Stimulated activated CD4-positive, alpha-beta T cell treated with anti-CD3 and anti-CD28 coated beads, Interleukin-1b, Interleukin-23, amount 100 ng/mL, for 4 hours (primary cell): ENCODE data around the gene PLCL1.

Experiments used
- DNase-seq, 2 donors: peaks; one replicate each; pipeline ENCODE4 v3.0.0-alpha.2; 2020; ENCODE audit warnings: low read depth in 2 of 2

PLCL1 gene

GRCh38 chr2:197857476-197858107, 53.2 kb downstream of the PLCL1 start:
- no peak for DNase-seq

- DNase-seq, result no peak
Observed at GRCh38 chr2:197858607-197859140, 54.3 kb downstream of the PLCL1 start.

- no peak for DNase-seq
Observed at GRCh38 chr2:197862246-197862955, 58.0 kb downstream of the PLCL1 start.

GRCh38 chr2:197863744-197864143, 59.4 kb downstream of the PLCL1 start:
- DNase-seq, result no peak

GRCh38 chr2:197866455-197866854, 62.1 kb downstream of the PLCL1 start:
- DNase-seq, result no peak

GRCh38 chr2:197867033-197867432, 62.6 kb downstream of the PLCL1 start:
- DNase-seq, result no peak

- no peak for DNase-seq
Observed at GRCh38 chr2:197867624-197868023, 63.2 kb downstream of the PLCL1 start.

GRCh38 chr2:197868206-197868605, 63.8 kb downstream of the PLCL1 start:
- no peak for DNase-seq

GRCh38 chr2:197869041-197869440, 64.6 kb downstream of the PLCL1 start:
- DNase-seq, result no peak

GRCh38 chr2:197869501-197870111, 65.2 kb downstream of the PLCL1 start:
- DNase-seq, result no peak

- no peak for DNase-seq
Observed at GRCh38 chr2:197870137-197870536, 65.7 kb downstream of the PLCL1 start.

- DNase-seq, result no peak
Observed at GRCh38 chr2:197871780-197872456, 67.5 kb downstream of the PLCL1 start.

GRCh38 chr2:197873293-197873701, 68.9 kb downstream of the PLCL1 start:
- no peak for DNase-seq

GRCh38 chr2:197875763-197876162, 71.4 kb downstream of the PLCL1 start:
- DNase-seq, result no peak

- no peak for DNase-seq
Observed at GRCh38 chr2:197876524-197876923, 72.1 kb downstream of the PLCL1 start.

- no peak for DNase-seq
Observed at GRCh38 chr2:197877038-197877437, 72.6 kb downstream of the PLCL1 start.

GRCh38 chr2:197878792-197879191, 74.4 kb downstream of the PLCL1 start:
- no peak for DNase-seq

GRCh38 chr2:197879812-197880408, 75.5 kb downstream of the PLCL1 start:
- DNase-seq, result no peak

GRCh38 chr2:197883354-197884032, 79.1 kb downstream of the PLCL1 start:
- DNase-seq, result no peak

GRCh38 chr2:197884252-197884651, 79.9 kb downstream of the PLCL1 start:
- DNase-seq, result no peak

GRCh38 chr2:197885126-197885525, 80.7 kb downstream of the PLCL1 start:
- no peak for DNase-seq
